RPMI8226 (cell line): ENCODE results near the gene SOWAHA.
"Not testable (repeated sequence)": the region's sequence is repeated elsewhere in the genome, so short reads cannot be mapped to it uniquely, and the experiment has no call there.

ENCODE experiments used
- DNase-seq: peaks from one replicate; pipeline ENCODE4 v3.0.0-alpha.2; 2015

The SOWAHA gene

GRCh38 chr5:132778129-132778528 lies 35.0 kb upstream of the SOWAHA start:
- DNase-seq = no peak

GRCh38 chr5:132778856-132779255 lies 34.2 kb upstream of the SOWAHA start:
- DNase-seq = no peak

GRCh38 chr5:132779961-132780360 lies 33.1 kb upstream of the SOWAHA start:
- DNase-seq = no peak

- no peak for DNase-seq
These were observed 32.5 kb upstream of the SOWAHA start for GRCh38 chr5:132780577-132780976.

- DNase-seq = no peak
These were observed 32.1 kb upstream of the SOWAHA start for GRCh38 chr5:132781029-132781428.

GRCh38 chr5:132782101-132782500 lies 31.0 kb upstream of the SOWAHA start:
- DNase-seq = no peak

GRCh38 chr5:132785365-132785764 lies 27.7 kb upstream of the SOWAHA start:
- no peak for DNase-seq

- DNase-seq = no peak
These were observed 27.2 kb upstream of the SOWAHA start for GRCh38 chr5:132785864-132786263.

GRCh38 chr5:132787076-132787475 lies 26.0 kb upstream of the SOWAHA start:
- DNase-seq = no peak

- no peak for DNase-seq
These were observed 24.6 kb upstream of the SOWAHA start for GRCh38 chr5:132788508-132788907.

GRCh38 chr5:132788990-132789886 lies 23.9 kb upstream of the SOWAHA start:
- no peak for DNase-seq

GRCh38 chr5:132790201-132790865 lies 22.8 kb upstream of the SOWAHA start:
- DNase-seq = no peak

GRCh38 chr5:132791026-132791425 lies 22.1 kb upstream of the SOWAHA start:
- DNase-seq = no peak

- DNase-seq = no peak
These were observed 15.5 kb upstream of the SOWAHA start for GRCh38 chr5:132797651-132798050.

- no peak for DNase-seq
These were observed 13.7 kb upstream of the SOWAHA start for GRCh38 chr5:132799392-132799791.

- no peak for DNase-seq
These were observed 12.6 kb upstream of the SOWAHA start for GRCh38 chr5:132800545-132800944.

GRCh38 chr5:132802044-132802684 lies 10.9 kb upstream of the SOWAHA start:
- DNase-seq = no peak

GRCh38 chr5:132802685-132803066 lies 10.4 kb upstream of the SOWAHA start:
- DNase-seq = not testable (repeated sequence)

- DNase-seq = not testable (repeated sequence)
These were observed 8.9 kb upstream of the SOWAHA start for GRCh38 chr5:132804219-132804618.

GRCh38 chr5:132805872-132806271 lies 7.2 kb upstream of the SOWAHA start:
- DNase-seq = not testable (repeated sequence)

GRCh38 chr5:132806804-132807162 lies 6.3 kb upstream of the SOWAHA start:
- DNase-seq = not testable (repeated sequence)

- DNase-seq = peak; percentile 40
These were observed 5.8 kb upstream of the SOWAHA start for GRCh38 chr5:132807163-132807838.

- DNase-seq = no peak
These were observed 4.7 kb upstream of the SOWAHA start for GRCh38 chr5:132808448-132808847.
